Measurements from ENCODE around the gene ERCC5. TPM values are rescaled to one million over a fixed set of nuclear protein-coding genes. Genes with fewer than 3 reads are reported as not detected.

ERCC5 gene
- total and polyA plus RNA-seq, 12 donors: 18.1 to 59.5 (median 33.4) TPM

GRCh38 chr13:102881819-102882686 lies 36.2 kb downstream of the ERCC5 start:
- 87 to 89% methylated on average over 4 of the region's 4 CpGs for WGBS, 2 donors
- TF ChIP-seq CTCF (IDR thresholded peaks at IDR 0.05): no peak
- peaks cover 0 to 6% (median 0%) of the 10 kb centered on the region in 9 donors for H3K36me3 ChIP-seq
- ATAC-seq (no peak), DNase-seq (no peak)
- H3K4me3 ChIP-seq: no peak overlapping the region
- H3K9me3 ChIP-seq: no peaks in the 10 kb centered on the region
- H3K27me3 ChIP-seq: no peaks in the 10 kb centered on the region
- no peak overlapping the region for H3K27ac ChIP-seq
- intact Hi-C loops (cut with DNase I): no loop called here
- peaks cover 0 to 22% (median 5%) of the 10 kb centered on the region in 9 donors for H3K4me1 ChIP-seq

DNA sequence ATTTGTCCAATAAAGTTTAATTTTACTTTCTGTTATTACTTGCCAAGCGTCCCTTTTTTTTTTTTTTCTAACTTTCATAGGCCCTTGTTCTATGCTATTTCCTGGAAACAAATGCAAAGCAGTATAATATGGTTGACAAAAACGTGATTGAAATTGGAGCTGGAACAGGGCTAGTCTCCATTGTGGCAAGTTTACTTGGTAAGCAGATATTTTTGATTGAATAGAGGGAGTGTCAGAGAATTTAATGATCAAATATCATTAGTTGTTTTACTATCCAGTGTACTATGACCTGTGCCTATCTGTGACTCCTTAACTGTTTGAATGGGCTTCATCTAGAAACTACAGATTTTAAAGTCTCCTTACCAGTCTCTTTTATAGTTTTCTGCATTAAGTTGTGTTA lies 46.7 kb downstream of the ERCC5 start:
- 68 to 82% methylated on average over 2 of the region's 2 CpGs for WGBS, 2 donors
- no peak for DNase-seq

DNA sequence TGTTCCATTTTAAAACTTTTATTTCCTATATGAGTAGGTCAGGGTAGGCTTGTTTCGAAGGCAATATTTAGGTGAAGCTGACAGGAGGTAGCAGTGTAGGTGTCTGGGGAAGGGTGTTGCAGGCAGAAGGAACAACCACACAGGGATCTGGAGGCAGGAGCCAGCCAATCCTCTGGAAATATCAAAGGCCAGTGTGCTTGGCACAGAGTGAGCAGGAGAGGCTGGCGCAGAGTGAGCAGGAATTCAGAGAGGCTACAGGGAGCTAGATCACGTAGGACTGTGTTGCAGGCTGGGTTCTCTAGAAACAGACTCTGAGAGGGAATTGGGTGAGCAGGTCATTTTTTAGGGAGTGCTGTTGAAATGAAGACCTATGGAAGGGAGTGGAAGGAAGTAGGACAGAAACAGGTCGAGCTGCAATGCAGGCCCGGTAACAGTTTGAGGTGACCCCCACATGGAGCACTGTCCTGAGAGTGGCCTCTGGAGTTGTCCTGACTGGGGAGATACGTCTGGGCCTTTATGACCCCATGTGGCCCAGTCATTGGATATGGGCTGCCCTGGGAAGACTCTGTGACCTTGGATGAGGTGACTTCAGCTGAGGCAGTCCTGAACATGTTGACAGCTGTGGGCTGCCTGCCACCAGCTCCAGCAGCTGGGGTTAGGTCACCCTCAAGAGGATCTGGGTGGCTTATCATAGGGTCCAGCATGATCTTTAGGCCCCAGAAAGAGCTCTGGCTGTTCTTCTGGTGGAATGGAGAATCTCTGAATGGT lies 51.7 kb downstream of the ERCC5 start:
- H3K4me1 ChIP-seq: peaks cover 0 to 33% (median 3%) of the 10 kb centered on the region in 9 donors
- DNase-seq (peak; percentile 63 to 71), ATAC-seq (peak; percentile 90 to 99 (median 96))
- H3K36me3 ChIP-seq: no peaks in the 10 kb centered on the region
- TF ChIP-seq CTCF (IDR thresholded peaks at IDR 0.05): no peak
- no peak overlapping the region for H3K4me3 ChIP-seq
- no peaks in the 10 kb centered on the region for H3K9me3 ChIP-seq
- H3K27ac ChIP-seq: peak overlapping the region; percentile 41 to 86 (median 64)
- no peaks in the 10 kb centered on the region for H3K27me3 ChIP-seq
- WGBS, 2 donors: 54 to 68% methylated on average over 6 of the region's 6 CpGs
- intact Hi-C loops (cut with DNase I): no loop called here

More for the DNA sequence above, 46.7 kb downstream of the ERCC5 start:
- peaks cover 0 to 6% (median 0%) of the 10 kb centered on the region in 9 donors for H3K4me1 ChIP-seq
- H3K27me3 ChIP-seq: no peaks in the 10 kb centered on the region
- no peaks in the 10 kb centered on the region for H3K9me3 ChIP-seq
- H3K27ac ChIP-seq: no peak overlapping the region
- TF ChIP-seq CTCF (IDR thresholded peaks at IDR 0.05): no peak
- H3K36me3 ChIP-seq: no peaks in the 10 kb centered on the region
- ATAC-seq: no peak
- H3K4me3 ChIP-seq: no peak overlapping the region
- intact Hi-C loops (cut with DNase I): loop anchor here in 1 of 10 donors (1.0 kb wide), 1 partner anchor 20 kb away; no protein-coding TSS in a partner anchor

DNA sequence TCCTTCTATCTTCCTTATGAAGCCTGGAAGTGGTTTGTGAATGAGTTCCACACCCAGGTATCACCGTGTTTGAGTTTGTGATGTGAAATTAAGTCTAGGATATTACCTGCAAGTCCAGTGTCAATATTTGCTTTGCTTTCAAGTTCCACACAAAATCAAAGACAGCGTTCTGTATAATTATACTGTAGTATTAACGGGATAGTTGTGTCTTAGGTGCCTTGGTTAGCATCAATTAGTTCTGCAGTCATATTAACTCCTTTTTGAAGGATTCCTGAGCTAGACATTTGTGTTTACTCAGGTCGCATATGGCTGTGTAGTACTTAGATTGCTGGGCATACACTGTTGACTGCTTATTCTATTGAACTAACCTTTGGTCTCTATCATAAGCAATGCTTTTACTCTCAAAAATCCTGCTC lies 54.4 kb downstream of the ERCC5 start:
- 90 to 92% methylated on average over 4 of the region's 4 CpGs for WGBS, 2 donors
- Histone ChIP-seq H3K27me3 (no peaks in the 10 kb centered on the region), H3K4me3 (no peak overlapping the region), H3K9me3 (no peaks in the 10 kb centered on the region), H3K4me1 (peaks cover 0 to 33% (median 3%) of the 10 kb centered on the region in 9 donors), H3K36me3 (no peaks in the 10 kb centered on the region), H3K27ac (no peak overlapping the region)
- ATAC-seq (no peak), DNase-seq (no peak)
- intact Hi-C loops (cut with DNase I): loop anchor here in 1 of 10 donors (10.0 kb wide), 1 partner anchor 1675 kb away; no protein-coding TSS in a partner anchor
- no peak for TF ChIP-seq CTCF (IDR thresholded peaks at IDR 0.05)
